OCI-LY7 (cell line): ENCODE data around the gene SLC18A3. TPM values are rescaled to one million over a fixed set of nuclear protein-coding genes. Genes with fewer than 3 reads are reported as not detected.

Source experiments
- BruUV-seq: library from RNA; stranded (reverse); fragments of 400-500 nt; replicated peaks from 2 replicates; lab custom pipeline; 2021; lab: Mats Ljungman, UMichigan
- CTCF ChIA-PET: fragments of 300-600 bp; sonication (Branson Sonifier 250); formaldehyde crosslinking; loops from one replicate; lab custom pipeline; 2022; ENCODE audit warnings: antibody characterized with exemption; ENCODE audit not compliant: unreplicated experiment; lab: Charles Lee
- POLR2A ChIA-PET: fragments of 300-600 bp; sonication (Branson Sonifier 250); formaldehyde crosslinking; loops from one replicate; lab custom pipeline; 2022; ENCODE audit warnings: antibody characterized with exemption; lab: Charles Lee
- DNase-seq: peaks from one replicate; pipeline ENCODE4 v3.0.0-alpha.2; 2015; ENCODE audit warnings: low spot score
- H2AFZ ChIP-seq: fragments of 200-600 bp; sonication (generic), shearing (Covaris generic); 2 replicates; pipeline ENCODE4 v1.6.1; 2014; ENCODE audit warnings: mild to moderate bottlenecking, antibody characterized with exemption, low read length, moderate library complexity
- H3K27ac ChIP-seq: fragments of 200-600 bp; sonication (generic); 2 replicates; pipeline ENCODE4 v1.5.1; 2014; ENCODE audit warnings: mixed run types, low read depth, mild to moderate bottlenecking, moderate library complexity, low read length, inconsistent platforms; ENCODE audit not compliant: poor library complexity, severe bottlenecking
- H3K36me3 ChIP-seq: fragments of 200-600 bp; sonication (generic); 2 replicates; pipeline ENCODE4 v1.6.1; 2014; ENCODE audit warnings: mild to moderate bottlenecking, antibody characterized with exemption, low read length, moderate library complexity, mixed read lengths; ENCODE audit not compliant: insufficient read depth
- H3K4me1 ChIP-seq: fragments of 200-600 bp; sonication (generic); 2 replicates; pipeline ENCODE4 v1.5.1; 2014; ENCODE audit warnings: mild to moderate bottlenecking, low read length; ENCODE audit not compliant: insufficient read depth, poor library complexity, severe bottlenecking
- H3K4me2 ChIP-seq: fragments of 200-600 bp; sonication (generic); 2 replicates; pipeline ENCODE4 v1.6.1; 2014; ENCODE audit warnings: mild to moderate bottlenecking, low read length
- H3K4me3 ChIP-seq: fragments of 200-600 bp; sonication (generic); 2 replicates; pipeline ENCODE4 v1.5.1; 2014; ENCODE audit warnings: mild to moderate bottlenecking, low read depth, low read length; ENCODE audit not compliant: poor library complexity, severe bottlenecking
- H3K79me2 ChIP-seq: fragments of 200-600 bp; sonication (generic); 2 replicates; pipeline ENCODE4 v1.6.1; 2016; ENCODE audit warnings: low read depth, mild to moderate bottlenecking, low read length, moderate library complexity, mixed read lengths; ENCODE audit not compliant: insufficient read depth
- H3K9me2 ChIP-seq: fragments of 200-600 bp; sonication (generic); 2 replicates; pipeline ENCODE4 v1.6.1; 2016; ENCODE audit warnings: mild to moderate bottlenecking, low read length, mixed read lengths; ENCODE audit not compliant: insufficient read depth
- H3K9me3 ChIP-seq: fragments of 200-600 bp; sonication (generic); 2 replicates; pipeline ENCODE4 v1.6.1; 2014; ENCODE audit warnings: mild to moderate bottlenecking, mixed run types, low read length, mixed read lengths
- H4K20me1 ChIP-seq: fragments of 200-600 bp; sonication (generic); 2 replicates; pipeline ENCODE4 v1.6.1; 2014; ENCODE audit warnings: mild to moderate bottlenecking, antibody characterized with exemption, low read length, moderate library complexity, mixed read lengths; ENCODE audit not compliant: insufficient read depth
- EZH2phosphoT487 ChIP-seq: fragments of 200-600 bp; sonication (generic); IDR thresholded peaks from 2 replicates; pipeline ENCODE4 v1.6.1; 2018; ENCODE audit warnings: low read depth, borderline replicate concordance, mild to moderate bottlenecking, mixed run types, antibody characterized with exemption, low read length, moderate library complexity, mixed read lengths
- intact Hi-C: fragments of 100-400 bp; cut with micrococcal nuclease; formaldehyde crosslinking; loops from one replicate; pipeline ENCODE4 v1.10.0; 2022; ENCODE audit not compliant: unreplicated experiment
- total RNA-seq, 2 experiments: library from RNA; depleted of rRNA in 1 of 2; stranded (reverse); fragments of >200 nt in 1 of 2; shearing (Covaris generic) in 1 of 2; gene quantifications; 2 replicates each; pipeline ENCODE4 v1.2.3, GENCODE V29; 2014 to 2022
- TF ChIP-seq, protein P1 (sequence below): fragments of 200-600 bp; sonication (generic); conservative IDR thresholded peaks from 2 replicates; pipeline ENCODE4 v1.5.1; 2014; ENCODE audit warnings: mild to moderate bottlenecking, antibody characterized with exemption, low read length, moderate library complexity, mixed read lengths

The SLC18A3 gene
- total RNA-seq, 2 experiments from 2014 or later = not detected

GRCh38 chr10:49597426-49598163 lies 12.5 kb upstream of the SLC18A3 start:
- Histone ChIP-seq H4K20me1 (no peaks in the 10 kb centered on the region), H3K4me3 (no peak overlapping the region), H3K9me2 (no peaks in the 10 kb centered on the region), H3K79me2 (no peaks in the 10 kb centered on the region), H3K4me1 (no peaks in the 10 kb centered on the region), H3K4me2 (no peak overlapping the region), H3K27ac (no peak overlapping the region), H3K9me3 (no peaks in the 10 kb centered on the region), H3K36me3 (no peaks in the 10 kb centered on the region), H2AFZ (no peak overlapping the region)
- intact Hi-C loops = no loop called here
- no TSS peak for BruUV-seq
- TF ChIP-seq, protein P1, sequence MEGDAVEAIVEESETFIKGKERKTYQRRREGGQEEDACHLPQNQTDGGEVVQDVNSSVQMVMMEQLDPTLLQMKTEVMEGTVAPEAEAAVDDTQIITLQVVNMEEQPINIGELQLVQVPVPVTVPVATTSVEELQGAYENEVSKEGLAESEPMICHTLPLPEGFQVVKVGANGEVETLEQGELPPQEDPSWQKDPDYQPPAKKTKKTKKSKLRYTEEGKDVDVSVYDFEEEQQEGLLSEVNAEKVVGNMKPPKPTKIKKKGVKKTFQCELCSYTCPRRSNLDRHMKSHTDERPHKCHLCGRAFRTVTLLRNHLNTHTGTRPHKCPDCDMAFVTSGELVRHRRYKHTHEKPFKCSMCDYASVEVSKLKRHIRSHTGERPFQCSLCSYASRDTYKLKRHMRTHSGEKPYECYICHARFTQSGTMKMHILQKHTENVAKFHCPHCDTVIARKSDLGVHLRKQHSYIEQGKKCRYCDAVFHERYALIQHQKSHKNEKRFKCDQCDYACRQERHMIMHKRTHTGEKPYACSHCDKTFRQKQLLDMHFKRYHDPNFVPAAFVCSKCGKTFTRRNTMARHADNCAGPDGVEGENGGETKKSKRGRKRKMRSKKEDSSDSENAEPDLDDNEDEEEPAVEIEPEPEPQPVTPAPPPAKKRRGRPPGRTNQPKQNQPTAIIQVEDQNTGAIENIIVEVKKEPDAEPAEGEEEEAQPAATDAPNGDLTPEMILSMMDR = no peak
- TF ChIP-seq EZH2phosphoT487 = no peak
- CTCF ChIA-PET = no interaction called here
- POLR2A ChIA-PET = no interaction called here
- DNase-seq = no peak

- CTCF ChIA-PET = no interaction called here
- H3K4me1 ChIP-seq = no peaks in the 10 kb centered on the region
- no peak for DNase-seq
- no peak overlapping the region for H3K27ac ChIP-seq
- intact Hi-C loops = no loop called here
- H3K36me3 ChIP-seq = no peaks in the 10 kb centered on the region
- no peak overlapping the region for H3K4me2 ChIP-seq
- no peak overlapping the region for H3K4me3 ChIP-seq
- no peaks in the 10 kb centered on the region for H3K9me2 ChIP-seq
- BruUV-seq = no TSS peak
- no peak overlapping the region for H2AFZ ChIP-seq
- no peaks in the 10 kb centered on the region for H3K9me3 ChIP-seq
- no peaks in the 10 kb centered on the region for H4K20me1 ChIP-seq
- TF ChIP-seq EZH2phosphoT487 = no peak
- TF ChIP-seq, protein P1 = no peak
- POLR2A ChIA-PET = no interaction called here
- H3K79me2 ChIP-seq = no peaks in the 10 kb centered on the region
Measured at GRCh38 chr10:49598164-49598856, 11.8 kb upstream of the SLC18A3 start.

DNA sequence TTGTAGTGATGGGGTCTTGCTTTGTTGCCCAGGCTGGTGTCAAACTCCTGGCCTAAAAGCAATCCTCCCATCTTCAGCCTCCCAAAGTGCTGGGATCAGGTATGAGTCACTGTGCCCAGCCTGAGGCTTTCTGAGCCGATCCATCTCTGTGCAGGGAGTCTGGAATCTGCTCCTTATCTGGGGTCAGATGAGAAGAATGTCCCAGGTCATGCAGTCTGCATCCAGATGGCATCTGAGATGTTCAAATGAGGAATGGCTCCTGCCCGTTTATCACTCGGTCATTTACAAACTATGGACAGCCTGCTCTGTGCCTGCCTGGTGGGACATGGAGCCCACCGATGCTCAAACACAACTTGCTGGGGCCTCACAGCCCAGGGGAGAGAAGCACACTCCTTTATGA lies 11.1 kb upstream of the SLC18A3 start:
- Histone ChIP-seq H4K20me1 (no peaks in the 10 kb centered on the region), H3K4me1 (no peaks in the 10 kb centered on the region), H2AFZ (no peak overlapping the region), H3K9me3 (no peaks in the 10 kb centered on the region), H3K9me2 (no peaks in the 10 kb centered on the region), H3K4me2 (no peak overlapping the region), H3K36me3 (no peaks in the 10 kb centered on the region), H3K79me2 (no peaks in the 10 kb centered on the region), H3K4me3 (no peak overlapping the region), H3K27ac (no peak overlapping the region)
- TF ChIP-seq, protein P1 = no peak
- TF ChIP-seq EZH2phosphoT487 = no peak
- CTCF ChIA-PET = no interaction called here
- intact Hi-C loops = no loop called here
- no TSS peak for BruUV-seq
- POLR2A ChIA-PET = no interaction called here
- no peak for DNase-seq
